Tibial nerve (tissue), 4 donors: ENCODE measurements around the gene MORC4.

Experiments
- CTCF ChIP-seq, 5 experiments: fragments of 200-600 bp in 3 of 5; fragments of 450-650 bp in 2 of 5; sonication (generic) in 3 of 5; IDR thresholded peaks; one replicate each; pipeline ENCODE4 v1.5.1; 2016 to 2019; ENCODE audit warnings: antibody characterized with exemption in 5 of 5, mild to moderate bottlenecking in 3 of 5, moderate library complexity in 2 of 5
- EP300 ChIP-seq, 2 donors: sonication (generic); formaldehyde crosslinking; IDR thresholded peaks; one replicate each; pipeline ENCODE4 v1.6.1; 2017; ENCODE audit warnings: antibody characterized with exemption in 2 of 2, mild to moderate bottlenecking in 1 of 2

- TF ChIP-seq CTCF (IDR thresholded peaks at IDR 0.05) (no peak), EP300 (IDR thresholded peaks at IDR 0.05) (no peak)
Observed at GRCh38 chrX:106933538-106933961, 66.5 kb downstream of the MORC4 start.
